HFFc6 (cell line): Measurements from ENCODE around the gene MSH3. TPM values are rescaled to one million over a fixed set of nuclear protein-coding genes. Genes with fewer than 3 reads are reported as not detected.

Source experiments
- DNase-seq: peaks from one replicate; pipeline ENCODE4 v3.0.0-alpha.2; 2018
- H3K27ac Mint-ChIP-seq: 2 replicates; pipeline ENCODE4 v1.8.0; 2020; ENCODE audit warnings: mild to moderate bottlenecking, mixed read lengths
- H3K27me3 Mint-ChIP-seq: 2 replicates; pipeline ENCODE4 v1.8.0; 2021; ENCODE audit warnings: mild to moderate bottlenecking, moderate library complexity, mixed read lengths; ENCODE audit not compliant: insufficient read depth
- H3K36me3 Mint-ChIP-seq: 2 replicates; pipeline ENCODE4 v1.8.0; 2021; ENCODE audit warnings: low read depth, mixed read lengths
- H3K4me1 Mint-ChIP-seq: 2 replicates; pipeline ENCODE4 v1.8.0; 2020; ENCODE audit warnings: low read depth, mixed read lengths
- H3K4me3 Mint-ChIP-seq: 2 replicates; pipeline ENCODE4 v1.8.0; 2020; ENCODE audit warnings: mild to moderate bottlenecking, moderate library complexity, mixed read lengths
- H3K9me3 Mint-ChIP-seq: 2 replicates; pipeline ENCODE4 v1.8.0; 2020; ENCODE audit warnings: mild to moderate bottlenecking, mixed read lengths
- total RNA-seq, 6 experiments: library from RNA; stranded (reverse); fragmentation: NEBNext Ultra II Directional; extraction: Animal tissue kit (Norgen Biotek cat#: 25700); gene quantifications; 2 replicates in 1 of 6; 3 replicates in 5 of 6; pipeline ENCODE4 v1.2.3, GENCODE V29; 2021
- TF ChIP-seq, protein P1 (sequence below): fragments of 200-600 bp; sonication (generic); IDR thresholded peaks from 2 replicates; pipeline ENCODE4 v1.5.0; 2021; ENCODE audit warnings: antibody characterized with exemption, mild to moderate bottlenecking

Gene MSH3
- total RNA-seq, 6 experiments from 2014 or later = 13.6 to 14.9 (median 14.3) TPM

DNA sequence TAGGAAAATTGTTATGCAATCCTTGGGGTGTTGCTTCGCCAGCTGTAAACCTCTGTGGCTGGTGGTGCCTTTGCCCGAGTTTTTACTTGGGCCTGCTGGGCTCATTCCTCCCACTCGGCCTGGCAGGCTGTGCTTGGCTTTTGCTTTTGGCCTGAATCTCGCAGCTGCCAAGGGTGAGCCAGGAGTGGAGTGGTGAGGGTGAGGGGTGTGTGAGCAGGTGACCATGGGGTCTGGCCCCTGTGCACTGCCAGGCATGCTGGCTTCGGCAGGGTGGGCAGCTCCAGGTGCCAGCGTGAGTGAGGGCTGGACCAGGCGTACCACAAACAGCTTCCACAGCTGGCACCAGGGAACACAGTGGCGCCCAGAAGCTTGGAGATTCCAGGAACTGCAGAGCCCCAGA, 12.9 kb downstream of the MSH3 start:
- Mint-ChIP-seq H3K4me1 (no peaks in the 10 kb centered on the region), H3K9me3 (no peaks in the 10 kb centered on the region), H3K27me3 (no peaks in the 10 kb centered on the region), H3K36me3 (peaks cover 9% of the 10 kb centered on the region; the same call in 1 of the 2 replicates), H3K4me3 (no peak overlapping the region), H3K27ac (no peak overlapping the region)
- TF ChIP-seq, protein P1, sequence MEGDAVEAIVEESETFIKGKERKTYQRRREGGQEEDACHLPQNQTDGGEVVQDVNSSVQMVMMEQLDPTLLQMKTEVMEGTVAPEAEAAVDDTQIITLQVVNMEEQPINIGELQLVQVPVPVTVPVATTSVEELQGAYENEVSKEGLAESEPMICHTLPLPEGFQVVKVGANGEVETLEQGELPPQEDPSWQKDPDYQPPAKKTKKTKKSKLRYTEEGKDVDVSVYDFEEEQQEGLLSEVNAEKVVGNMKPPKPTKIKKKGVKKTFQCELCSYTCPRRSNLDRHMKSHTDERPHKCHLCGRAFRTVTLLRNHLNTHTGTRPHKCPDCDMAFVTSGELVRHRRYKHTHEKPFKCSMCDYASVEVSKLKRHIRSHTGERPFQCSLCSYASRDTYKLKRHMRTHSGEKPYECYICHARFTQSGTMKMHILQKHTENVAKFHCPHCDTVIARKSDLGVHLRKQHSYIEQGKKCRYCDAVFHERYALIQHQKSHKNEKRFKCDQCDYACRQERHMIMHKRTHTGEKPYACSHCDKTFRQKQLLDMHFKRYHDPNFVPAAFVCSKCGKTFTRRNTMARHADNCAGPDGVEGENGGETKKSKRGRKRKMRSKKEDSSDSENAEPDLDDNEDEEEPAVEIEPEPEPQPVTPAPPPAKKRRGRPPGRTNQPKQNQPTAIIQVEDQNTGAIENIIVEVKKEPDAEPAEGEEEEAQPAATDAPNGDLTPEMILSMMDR = no peak
- no peak for DNase-seq

DNA sequence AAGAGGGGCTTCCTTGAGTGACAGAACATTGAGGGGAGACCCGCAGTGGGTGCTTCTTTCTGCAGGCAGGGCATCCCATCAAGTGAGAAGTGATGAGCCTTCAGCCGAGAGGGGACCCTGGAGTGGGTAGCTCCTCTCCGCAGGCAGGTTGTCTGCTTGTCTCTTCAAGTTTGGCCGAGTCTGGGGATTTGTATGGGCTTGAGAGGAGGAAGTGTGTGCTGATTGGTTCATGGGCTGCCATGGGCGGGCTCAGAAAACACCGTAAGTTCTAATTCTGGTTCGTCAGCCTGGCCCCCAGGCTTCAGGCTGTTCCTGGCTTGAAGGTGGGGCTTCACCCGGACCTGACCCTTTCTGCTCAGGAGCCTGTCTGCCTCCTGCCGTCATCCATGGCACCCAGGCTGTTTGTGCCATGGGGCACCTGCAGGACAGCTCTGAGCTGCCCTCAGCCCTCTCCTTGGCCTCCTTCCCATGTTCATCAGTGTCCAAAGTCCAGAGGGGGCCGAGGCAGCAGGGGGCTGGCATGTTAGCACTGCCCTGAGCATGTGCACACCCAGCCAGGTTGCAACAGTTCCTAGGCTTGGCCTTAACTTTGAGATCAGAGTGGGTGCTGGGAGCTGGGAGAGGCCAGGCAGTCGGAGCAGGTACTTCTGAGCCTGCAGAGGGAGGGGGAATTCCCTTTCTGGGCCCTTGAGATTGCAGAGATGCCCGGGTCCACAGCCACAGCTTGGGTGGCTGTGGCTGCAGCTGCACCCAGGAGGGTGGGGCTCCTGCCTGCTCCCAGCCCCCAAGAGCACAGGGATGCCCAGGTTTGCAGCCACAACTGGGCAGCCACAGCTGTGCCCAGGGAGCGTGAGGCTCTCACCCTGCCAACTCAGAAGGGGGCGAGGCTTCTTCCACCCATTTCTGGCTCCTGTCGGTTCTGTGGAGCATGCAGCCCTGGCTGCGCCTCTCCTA, 13.8 kb downstream of the MSH3 start:
- Mint-ChIP-seq H3K36me3 (peaks cover 7% of the 10 kb centered on the region; the same call in 1 of the 2 replicates), H3K4me3 (no peak overlapping the region), H3K27me3 (no peaks in the 10 kb centered on the region), H3K27ac (no peak overlapping the region), H3K9me3 (no peaks in the 10 kb centered on the region), H3K4me1 (no peaks in the 10 kb centered on the region)
- TF ChIP-seq, protein P1 = no peak
- no peak for DNase-seq

DNA sequence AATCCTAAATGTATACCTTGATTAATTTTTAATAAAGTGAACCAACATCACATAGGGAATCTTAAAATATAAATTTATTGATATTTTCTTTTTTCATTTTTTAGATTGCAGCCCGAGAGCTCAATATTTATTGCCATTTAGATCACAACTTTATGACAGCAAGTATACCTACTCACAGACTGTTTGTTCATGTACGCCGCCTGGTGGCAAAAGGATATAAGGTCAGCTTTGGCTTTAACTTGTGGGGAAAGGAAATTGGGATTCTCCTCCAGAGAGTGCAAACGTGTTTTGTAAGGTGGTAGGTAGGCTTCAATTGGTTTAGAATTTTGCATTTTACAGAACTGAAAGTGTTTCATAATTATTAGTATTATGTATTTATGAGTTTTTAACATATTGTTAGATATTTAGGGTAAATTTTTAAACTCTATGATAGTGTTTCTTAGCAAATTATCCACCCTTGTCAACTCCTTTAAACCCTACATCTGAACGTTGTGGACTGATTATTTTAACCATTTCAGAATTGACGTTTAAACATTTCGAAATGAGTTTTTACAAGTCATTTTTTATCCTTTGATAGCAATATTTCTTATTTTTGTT, 17.8 kb downstream of the MSH3 start:
- no peaks in the 10 kb centered on the region for H3K9me3 Mint-ChIP-seq
- no peaks in the 10 kb centered on the region for H3K27me3 Mint-ChIP-seq
- TF ChIP-seq, protein P1 = peak; percentile 95
- H3K4me1 Mint-ChIP-seq = no peaks in the 10 kb centered on the region
- peak; percentile 67 for DNase-seq
- peaks cover 10% of the 10 kb centered on the region; the same call in 1 of the 2 replicates for H3K36me3 Mint-ChIP-seq
- no peak overlapping the region for H3K27ac Mint-ChIP-seq
- H3K4me3 Mint-ChIP-seq = no peak overlapping the region

DNA sequence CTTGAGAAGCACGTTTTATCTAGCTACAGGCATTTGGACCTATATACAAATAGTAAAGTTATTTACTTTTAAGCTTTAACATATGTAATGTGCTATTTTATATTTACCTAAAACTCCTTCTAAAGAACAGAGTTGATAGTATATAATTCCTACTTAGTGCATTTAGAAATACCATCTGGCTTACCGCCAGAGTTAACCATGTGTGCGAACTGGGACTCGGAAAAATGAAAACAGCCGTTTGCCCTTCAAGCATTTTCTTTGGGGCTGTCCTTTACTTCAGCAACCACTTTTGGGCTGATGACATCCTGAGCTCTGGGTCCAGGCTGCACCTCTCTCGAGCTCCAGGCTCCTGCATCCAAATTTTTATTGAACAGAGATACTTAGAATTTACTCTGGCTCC, 22.3 kb downstream of the MSH3 start:
- TF ChIP-seq, protein P1 = no peak
- Mint-ChIP-seq H3K4me3 (no peak overlapping the region), H3K27ac (no peak overlapping the region), H3K27me3 (no peaks in the 10 kb centered on the region), H3K36me3 (peaks cover 11% of the 10 kb centered on the region; the same call in 1 of the 2 replicates), H3K4me1 (no peaks in the 10 kb centered on the region), H3K9me3 (no peaks in the 10 kb centered on the region)
- DNase-seq = no peak

DNA sequence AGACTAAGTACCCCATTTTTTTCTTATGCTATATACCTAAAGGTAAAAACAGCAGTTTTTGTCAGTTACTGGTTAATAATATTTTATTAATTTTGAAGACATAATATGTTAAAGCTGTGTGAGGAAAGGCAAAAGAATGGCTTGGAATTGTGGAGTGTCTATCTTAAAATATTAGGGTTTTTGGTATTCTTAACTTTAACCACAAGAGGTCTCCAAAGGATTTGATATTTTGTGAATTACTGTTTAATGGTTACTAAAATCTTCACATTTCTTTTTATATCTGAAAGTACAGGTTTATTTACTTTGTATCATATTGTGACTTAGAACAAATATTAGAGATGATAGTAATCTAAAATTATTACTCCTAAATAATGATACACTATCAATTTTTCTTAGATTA, 32.3 kb downstream of the MSH3 start:
- peaks cover 16% of the 10 kb centered on the region for H3K36me3 Mint-ChIP-seq
- H3K27me3 Mint-ChIP-seq = no peaks in the 10 kb centered on the region
- H3K27ac Mint-ChIP-seq = no peak overlapping the region
- H3K4me3 Mint-ChIP-seq = no peak overlapping the region
- TF ChIP-seq, protein P1 = peak; percentile 82
- no peaks in the 10 kb centered on the region for H3K9me3 Mint-ChIP-seq
- DNase-seq = peak; percentile 10
- H3K4me1 Mint-ChIP-seq = peaks cover 11% of the 10 kb centered on the region; the same call in 1 of the 2 replicates
